DOHH2 (cell line): Measurements from ENCODE around the gene RAB29.

ENCODE experiments used
- EZH2phosphoT487 ChIP-seq: fragments of 200-600 bp; sonication (generic); IDR thresholded peaks from 2 replicates; pipeline ENCODE4 v1.6.1; 2017; ENCODE audit warnings: borderline replicate concordance, mild to moderate bottlenecking, antibody characterized with exemption, low read length, moderate library complexity, mixed read lengths
- TF ChIP-seq, protein P1 (sequence below): fragments of 200-600 bp; sonication (generic); IDR thresholded peaks from one replicate; pipeline ENCODE4 v1.5.1; 2014; ENCODE audit warnings: antibody characterized with exemption, mild to moderate bottlenecking, low read depth, low read length; ENCODE audit not compliant: poor library complexity, severe bottlenecking

GRCh38 chr1:205812271-205812877 is 37.1 kb upstream of the RAB29 start:
- TF ChIP-seq, protein P1, sequence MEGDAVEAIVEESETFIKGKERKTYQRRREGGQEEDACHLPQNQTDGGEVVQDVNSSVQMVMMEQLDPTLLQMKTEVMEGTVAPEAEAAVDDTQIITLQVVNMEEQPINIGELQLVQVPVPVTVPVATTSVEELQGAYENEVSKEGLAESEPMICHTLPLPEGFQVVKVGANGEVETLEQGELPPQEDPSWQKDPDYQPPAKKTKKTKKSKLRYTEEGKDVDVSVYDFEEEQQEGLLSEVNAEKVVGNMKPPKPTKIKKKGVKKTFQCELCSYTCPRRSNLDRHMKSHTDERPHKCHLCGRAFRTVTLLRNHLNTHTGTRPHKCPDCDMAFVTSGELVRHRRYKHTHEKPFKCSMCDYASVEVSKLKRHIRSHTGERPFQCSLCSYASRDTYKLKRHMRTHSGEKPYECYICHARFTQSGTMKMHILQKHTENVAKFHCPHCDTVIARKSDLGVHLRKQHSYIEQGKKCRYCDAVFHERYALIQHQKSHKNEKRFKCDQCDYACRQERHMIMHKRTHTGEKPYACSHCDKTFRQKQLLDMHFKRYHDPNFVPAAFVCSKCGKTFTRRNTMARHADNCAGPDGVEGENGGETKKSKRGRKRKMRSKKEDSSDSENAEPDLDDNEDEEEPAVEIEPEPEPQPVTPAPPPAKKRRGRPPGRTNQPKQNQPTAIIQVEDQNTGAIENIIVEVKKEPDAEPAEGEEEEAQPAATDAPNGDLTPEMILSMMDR: no peak
- no peak for TF ChIP-seq EZH2phosphoT487
